ENCODE measurements around the gene ATXN3.

DNA sequence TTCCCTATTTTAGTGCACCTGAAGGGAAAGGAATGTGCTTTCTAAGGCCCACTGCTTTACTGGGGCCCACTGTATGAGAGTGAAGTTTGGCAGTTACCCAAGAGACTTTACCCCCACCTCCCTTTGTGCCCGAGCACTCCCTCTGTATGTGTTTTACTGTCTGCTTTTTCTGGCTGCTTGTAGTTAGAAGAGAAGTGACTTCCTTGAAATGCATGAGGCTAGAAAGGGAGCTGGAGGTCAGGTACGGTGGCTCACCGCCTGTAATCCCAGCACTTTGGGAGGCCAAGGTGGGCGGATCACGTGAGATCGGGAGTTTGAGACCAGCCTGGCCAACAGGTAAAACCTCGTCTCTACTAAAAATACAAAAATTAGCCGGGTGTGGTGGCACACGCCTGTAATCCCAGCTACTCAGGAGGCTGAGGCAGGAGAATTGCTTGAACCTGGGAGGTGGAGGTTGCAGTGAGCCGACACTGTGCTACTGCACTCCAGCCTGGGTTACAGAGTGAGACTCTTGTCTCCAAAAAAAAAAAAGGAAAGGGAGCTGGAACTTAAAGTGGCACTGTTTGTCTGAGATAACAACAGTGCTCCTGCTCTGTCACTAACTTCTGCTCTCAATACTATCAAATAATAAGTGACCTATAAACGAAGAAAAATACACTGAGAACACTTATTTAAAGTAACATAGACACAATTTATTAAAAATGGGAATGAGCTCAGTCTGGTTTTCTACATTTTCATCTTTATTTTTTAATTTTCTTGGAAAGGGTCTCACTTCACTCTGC lies 72.3 kb downstream of the ATXN3 start:
- TF ChIP-seq TEAD1 (CRISPR knock-in tag; IDR thresholded peaks at IDR 0.05) = no peak
- TF ChIP-seq, protein P1, sequence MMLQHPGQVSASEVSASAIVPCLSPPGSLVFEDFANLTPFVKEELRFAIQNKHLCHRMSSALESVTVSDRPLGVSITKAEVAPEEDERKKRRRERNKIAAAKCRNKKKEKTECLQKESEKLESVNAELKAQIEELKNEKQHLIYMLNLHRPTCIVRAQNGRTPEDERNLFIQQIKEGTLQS (CRISPR knock-in tag; conservative IDR thresholded peaks at IDR 0.05) = no peak
- TF ChIP-seq, protein P2, sequence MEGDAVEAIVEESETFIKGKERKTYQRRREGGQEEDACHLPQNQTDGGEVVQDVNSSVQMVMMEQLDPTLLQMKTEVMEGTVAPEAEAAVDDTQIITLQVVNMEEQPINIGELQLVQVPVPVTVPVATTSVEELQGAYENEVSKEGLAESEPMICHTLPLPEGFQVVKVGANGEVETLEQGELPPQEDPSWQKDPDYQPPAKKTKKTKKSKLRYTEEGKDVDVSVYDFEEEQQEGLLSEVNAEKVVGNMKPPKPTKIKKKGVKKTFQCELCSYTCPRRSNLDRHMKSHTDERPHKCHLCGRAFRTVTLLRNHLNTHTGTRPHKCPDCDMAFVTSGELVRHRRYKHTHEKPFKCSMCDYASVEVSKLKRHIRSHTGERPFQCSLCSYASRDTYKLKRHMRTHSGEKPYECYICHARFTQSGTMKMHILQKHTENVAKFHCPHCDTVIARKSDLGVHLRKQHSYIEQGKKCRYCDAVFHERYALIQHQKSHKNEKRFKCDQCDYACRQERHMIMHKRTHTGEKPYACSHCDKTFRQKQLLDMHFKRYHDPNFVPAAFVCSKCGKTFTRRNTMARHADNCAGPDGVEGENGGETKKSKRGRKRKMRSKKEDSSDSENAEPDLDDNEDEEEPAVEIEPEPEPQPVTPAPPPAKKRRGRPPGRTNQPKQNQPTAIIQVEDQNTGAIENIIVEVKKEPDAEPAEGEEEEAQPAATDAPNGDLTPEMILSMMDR (IDR thresholded peaks at IDR 0.05) = no peak
- TF ChIP-seq, protein P3, sequence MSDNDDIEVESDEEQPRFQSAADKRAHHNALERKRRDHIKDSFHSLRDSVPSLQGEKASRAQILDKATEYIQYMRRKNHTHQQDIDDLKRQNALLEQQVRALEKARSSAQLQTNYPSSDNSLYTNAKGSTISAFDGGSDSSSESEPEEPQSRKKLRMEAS (CRISPR knock-in tag; IDR thresholded peaks at IDR 0.05) = no peak
- no peak for TF ChIP-seq CBFB (CRISPR knock-in tag; IDR thresholded peaks at IDR 0.05; ENCODE audit: low read depth)
- TF ChIP-seq, protein P4, sequence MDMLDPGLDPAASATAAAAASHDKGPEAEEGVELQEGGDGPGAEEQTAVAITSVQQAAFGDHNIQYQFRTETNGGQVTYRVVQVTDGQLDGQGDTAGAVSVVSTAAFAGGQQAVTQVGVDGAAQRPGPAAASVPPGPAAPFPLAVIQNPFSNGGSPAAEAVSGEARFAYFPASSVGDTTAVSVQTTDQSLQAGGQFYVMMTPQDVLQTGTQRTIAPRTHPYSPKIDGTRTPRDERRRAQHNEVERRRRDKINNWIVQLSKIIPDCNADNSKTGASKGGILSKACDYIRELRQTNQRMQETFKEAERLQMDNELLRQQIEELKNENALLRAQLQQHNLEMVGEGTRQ (CRISPR knock-in tag; IDR thresholded peaks at IDR 0.05) = no peak
- TF ChIP-seq, protein P5, sequence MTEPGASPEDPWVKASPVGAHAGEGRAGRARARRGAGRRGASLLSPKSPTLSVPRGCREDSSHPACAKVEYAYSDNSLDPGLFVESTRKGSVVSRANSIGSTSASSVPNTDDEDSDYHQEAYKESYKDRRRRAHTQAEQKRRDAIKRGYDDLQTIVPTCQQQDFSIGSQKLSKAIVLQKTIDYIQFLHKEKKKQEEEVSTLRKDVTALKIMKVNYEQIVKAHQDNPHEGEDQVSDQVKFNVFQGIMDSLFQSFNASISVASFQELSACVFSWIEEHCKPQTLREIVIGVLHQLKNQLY (CRISPR knock-in tag; IDR thresholded peaks at IDR 0.05) = no peak
- TF ChIP-seq, protein P6, sequence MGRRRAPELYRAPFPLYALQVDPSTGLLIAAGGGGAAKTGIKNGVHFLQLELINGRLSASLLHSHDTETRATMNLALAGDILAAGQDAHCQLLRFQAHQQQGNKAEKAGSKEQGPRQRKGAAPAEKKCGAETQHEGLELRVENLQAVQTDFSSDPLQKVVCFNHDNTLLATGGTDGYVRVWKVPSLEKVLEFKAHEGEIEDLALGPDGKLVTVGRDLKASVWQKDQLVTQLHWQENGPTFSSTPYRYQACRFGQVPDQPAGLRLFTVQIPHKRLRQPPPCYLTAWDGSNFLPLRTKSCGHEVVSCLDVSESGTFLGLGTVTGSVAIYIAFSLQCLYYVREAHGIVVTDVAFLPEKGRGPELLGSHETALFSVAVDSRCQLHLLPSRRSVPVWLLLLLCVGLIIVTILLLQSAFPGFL (CRISPR knock-in tag; IDR thresholded peaks at IDR 0.05; ENCODE audit: borderline replicate concordance) = no peak
- no peak for TF ChIP-seq ELF4 (CRISPR knock-in tag; IDR thresholded peaks at IDR 0.05; ENCODE audit: low read depth)
